Epithelial cell of proximal tubule (primary cell): ENCODE data around the gene PTH2. TPM values are rescaled to one million over a fixed set of nuclear protein-coding genes. Genes with fewer than 3 reads are reported as not detected.

ENCODE experiments used
- DNase-seq: peaks from one replicate; pipeline ENCODE4 v3.0.0-alpha.2; 2011; ENCODE audit warnings: low read depth
- H3K4me3 ChIP-seq: 2 replicates; pipeline ENCODE4 v1.5.1; 2011; ENCODE audit warnings: low read depth, mild to moderate bottlenecking, low read length
- total RNA-seq: library from RNA; depleted of rRNA; stranded (reverse); fragments of >200 nt; gene quantifications from 2 replicates; pipeline ENCODE4 v1.2.3, GENCODE V29; 2015
- TF ChIP-seq, protein P1 (sequence below): conservative IDR thresholded peaks from 2 replicates; pipeline ENCODE4 v1.5.1; 2012; ENCODE audit warnings: low read depth, mild to moderate bottlenecking, low read length

Gene PTH2
- total RNA-seq, 1 donor from 2014 or later = not detected

DNA sequence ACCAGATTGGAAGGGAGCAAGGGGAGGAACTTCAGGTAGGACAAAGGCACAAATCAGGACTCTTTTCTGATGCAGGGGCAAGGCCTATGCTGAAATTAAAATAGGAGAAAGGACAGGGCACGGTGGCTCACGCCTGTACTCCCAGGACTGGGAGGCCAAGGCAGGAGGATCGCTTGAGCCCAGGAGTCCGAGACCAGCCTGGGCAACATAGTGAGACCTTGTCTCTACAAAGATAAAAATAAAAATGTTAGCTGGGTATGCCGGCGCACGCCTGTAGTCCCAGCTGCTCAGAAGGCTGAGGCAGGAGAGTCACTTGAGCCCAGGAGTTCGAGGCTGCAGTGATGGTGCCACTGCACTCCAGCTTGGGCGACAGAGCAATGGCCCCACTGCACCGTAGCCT is 12.4 kb upstream of the PTH2 start:
- H3K4me3 ChIP-seq = no peak overlapping the region
- TF ChIP-seq, protein P1, sequence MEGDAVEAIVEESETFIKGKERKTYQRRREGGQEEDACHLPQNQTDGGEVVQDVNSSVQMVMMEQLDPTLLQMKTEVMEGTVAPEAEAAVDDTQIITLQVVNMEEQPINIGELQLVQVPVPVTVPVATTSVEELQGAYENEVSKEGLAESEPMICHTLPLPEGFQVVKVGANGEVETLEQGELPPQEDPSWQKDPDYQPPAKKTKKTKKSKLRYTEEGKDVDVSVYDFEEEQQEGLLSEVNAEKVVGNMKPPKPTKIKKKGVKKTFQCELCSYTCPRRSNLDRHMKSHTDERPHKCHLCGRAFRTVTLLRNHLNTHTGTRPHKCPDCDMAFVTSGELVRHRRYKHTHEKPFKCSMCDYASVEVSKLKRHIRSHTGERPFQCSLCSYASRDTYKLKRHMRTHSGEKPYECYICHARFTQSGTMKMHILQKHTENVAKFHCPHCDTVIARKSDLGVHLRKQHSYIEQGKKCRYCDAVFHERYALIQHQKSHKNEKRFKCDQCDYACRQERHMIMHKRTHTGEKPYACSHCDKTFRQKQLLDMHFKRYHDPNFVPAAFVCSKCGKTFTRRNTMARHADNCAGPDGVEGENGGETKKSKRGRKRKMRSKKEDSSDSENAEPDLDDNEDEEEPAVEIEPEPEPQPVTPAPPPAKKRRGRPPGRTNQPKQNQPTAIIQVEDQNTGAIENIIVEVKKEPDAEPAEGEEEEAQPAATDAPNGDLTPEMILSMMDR = no peak
- DNase-seq = no peak

DNA sequence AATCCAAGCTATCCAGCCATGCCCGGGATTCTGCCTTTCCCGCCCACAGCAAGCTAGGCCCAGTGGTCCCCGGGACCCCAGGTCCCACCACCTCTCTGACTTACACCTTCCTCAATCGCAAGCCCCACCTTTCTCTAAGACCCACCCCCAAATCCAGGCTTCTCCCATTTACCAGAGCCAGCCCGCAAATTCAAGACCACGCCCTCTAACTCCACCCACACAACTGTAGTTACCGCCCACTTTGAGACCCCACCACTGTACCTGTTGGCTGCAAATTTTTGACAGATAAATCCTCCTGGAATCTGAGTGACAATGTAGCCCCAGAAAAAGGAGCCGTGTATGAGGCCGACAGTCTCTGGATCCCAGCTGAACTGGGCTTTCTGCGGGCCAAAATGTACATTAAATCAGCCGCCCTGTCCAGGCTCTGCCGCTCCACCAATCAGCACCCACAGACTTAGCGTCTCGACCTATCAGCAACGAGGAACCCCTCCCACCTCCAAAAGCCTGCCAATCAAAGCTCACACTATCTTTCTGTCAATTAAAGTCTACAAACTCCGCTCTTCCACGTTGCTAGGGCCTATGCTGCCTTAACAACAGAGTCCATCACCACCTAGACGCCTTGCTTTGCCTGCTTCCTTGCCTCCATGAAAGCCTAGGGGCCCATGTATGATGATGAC is 11.8 kb upstream of the PTH2 start:
- TF ChIP-seq, protein P1 = no peak
- no peak overlapping the region for H3K4me3 ChIP-seq
- no peak for DNase-seq

DNA sequence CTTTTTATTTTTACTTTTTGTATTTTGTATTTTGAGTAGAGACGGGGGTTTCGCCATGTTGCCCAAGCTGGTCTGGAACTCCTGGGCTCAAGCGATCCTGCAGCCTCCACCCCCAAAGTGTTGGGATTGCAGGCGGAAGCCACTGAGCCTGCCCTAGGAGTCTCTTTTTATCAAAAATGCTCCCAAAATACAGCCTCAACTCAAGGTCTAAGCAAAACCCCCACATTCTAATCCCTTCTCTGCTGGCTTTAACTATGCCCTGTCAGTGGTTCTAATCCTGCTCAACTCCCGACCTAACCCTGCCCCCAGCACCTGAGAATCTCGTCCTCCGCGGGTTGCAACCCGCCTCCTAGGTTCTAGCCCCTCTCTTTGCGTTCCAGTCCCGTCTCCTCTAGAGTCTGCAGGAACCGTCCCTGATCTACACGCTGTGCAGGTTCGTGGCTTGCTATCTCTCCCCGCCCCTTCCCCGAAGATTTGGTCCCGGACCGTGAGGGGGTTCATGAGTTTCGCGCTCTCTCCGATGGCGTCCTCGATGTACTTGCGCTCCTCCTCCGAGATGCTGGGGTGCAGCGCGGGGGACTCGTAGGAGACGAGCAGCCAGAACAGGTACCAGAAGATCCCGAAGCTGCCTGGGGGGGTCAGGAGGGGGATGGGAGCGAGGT is 10.1 kb upstream of the PTH2 start:
- TF ChIP-seq, protein P1 = no peak
- no peak overlapping the region for H3K4me3 ChIP-seq
- no peak for DNase-seq

DNA sequence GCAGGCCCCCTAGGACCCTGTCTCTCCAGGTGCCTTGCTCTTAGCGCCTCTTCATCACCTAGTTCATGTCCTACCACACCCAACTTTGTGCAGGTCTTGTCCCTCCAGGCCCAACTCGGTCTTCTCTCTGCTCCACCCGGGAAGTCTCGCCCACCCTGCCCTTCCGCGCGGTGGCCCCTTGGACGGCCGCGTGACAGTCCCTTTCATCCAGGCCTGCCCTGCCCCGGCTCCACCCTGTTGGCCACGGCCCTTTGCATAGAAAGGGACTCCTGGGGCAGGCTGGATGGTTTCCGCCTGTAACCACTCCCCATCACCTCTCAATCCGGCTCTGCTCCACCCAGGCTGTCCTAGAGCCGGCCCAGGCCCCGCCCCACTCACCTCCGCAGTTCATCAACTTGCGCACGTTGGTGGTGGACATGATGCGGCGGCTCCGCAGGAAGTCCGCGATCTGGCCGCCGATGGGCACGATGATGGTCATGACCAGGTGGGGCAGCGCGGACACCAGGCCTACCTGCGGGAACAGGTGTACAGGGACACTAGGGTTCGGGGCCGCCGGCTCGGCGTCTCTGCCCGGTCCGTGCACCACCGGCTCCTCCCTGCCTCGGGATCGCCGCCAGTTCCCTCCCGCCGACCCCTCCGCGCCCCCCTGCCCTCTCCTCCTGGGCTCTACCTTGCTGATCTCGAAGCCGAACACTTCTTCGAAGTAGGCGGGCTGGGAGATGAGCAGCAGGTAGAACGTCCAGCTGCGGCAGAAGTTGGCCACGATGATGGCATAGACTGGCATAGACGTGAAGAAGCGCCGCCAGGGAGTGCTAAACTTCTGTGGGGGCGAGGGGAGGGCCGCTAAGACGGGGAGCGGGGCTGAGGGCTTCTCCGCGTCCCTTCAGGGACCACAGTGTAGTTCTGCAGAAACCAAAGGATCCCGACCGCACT is 9.2 kb upstream of the PTH2 start:
- DNase-seq = no peak
- TF ChIP-seq, protein P1 = no peak
- no peak overlapping the region for H3K4me3 ChIP-seq

DNA sequence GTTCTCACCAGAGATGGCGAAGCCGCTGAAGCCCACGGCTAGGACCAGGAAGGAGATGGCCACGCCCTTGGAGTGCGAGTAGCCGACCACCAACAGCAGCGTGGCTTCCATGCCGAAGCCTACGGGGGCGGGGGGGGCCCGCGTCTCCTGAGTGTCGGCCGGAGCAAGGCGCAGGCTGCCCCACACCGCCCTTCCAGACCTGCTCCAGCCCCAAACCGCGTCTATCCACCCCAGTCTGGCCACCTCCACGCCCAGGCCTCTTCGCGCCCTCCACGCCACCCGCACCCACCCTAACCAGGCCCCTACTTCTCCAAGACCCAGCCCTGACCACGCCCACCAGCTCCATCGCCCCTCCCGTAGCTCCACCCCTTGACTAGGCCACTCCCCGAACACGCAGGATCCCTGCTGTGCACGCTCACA is 8.1 kb upstream of the PTH2 start:
- no peak for DNase-seq
- TF ChIP-seq, protein P1 = no peak

DNA sequence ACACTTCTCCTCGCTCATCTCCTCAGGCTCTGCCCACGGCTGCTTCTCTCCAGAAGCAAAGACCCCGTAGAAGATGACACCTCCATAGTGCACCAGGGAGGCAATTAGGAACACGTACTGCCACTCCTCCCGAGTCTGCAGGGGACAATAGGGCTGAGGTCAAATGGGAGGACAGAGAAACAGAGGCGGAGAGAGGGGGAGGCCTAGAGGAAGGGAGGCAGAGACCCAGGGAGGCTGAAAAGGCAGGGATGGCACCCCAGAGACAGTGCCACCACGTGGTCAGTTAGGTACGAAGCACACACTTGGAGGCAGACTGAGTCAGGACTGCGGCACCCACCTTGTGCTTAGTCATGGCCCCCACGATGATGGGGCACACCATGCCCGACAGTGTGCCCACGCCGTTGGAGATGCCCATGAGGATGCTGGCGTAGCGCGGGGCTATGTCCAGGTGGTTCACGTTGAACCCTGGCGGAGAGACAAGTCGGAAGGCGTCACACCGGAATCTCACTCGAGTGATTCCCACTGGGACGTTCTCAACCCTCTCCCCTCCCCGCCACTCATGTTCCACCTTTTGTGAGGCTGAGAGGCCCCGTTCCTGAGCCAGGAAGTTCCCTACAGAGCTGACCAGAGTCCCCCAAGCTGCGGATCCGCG is 7.6 kb upstream of the PTH2 start:
- H3K4me3 ChIP-seq = no peak overlapping the region
- TF ChIP-seq, protein P1 = peak; percentile 48
- DNase-seq = no peak

More for the DNA sequence above, 8.1 kb upstream of the PTH2 start:
- no peak overlapping the region for H3K4me3 ChIP-seq
